SK-N-SH treated with all-trans-retinoic acid at 6 μM for 48 hours (cell line): ENCODE measurements around the gene TMEM63A.

ENCODE experiments used
- ATAC-seq: fragments of 200-7000 bp; cut with Tn5 transposase; 3 replicates; pipeline ENCODE4 v1.9.1; 2020; ENCODE audit warnings: mild to moderate bottlenecking, moderate library complexity
- ARNTL ChIP-seq: fragments of 450-650 bp; formaldehyde crosslinking; IDR thresholded peaks from 2 replicates; pipeline ENCODE4 v1.5.0; 2020; ENCODE audit warnings: low read depth, mild to moderate bottlenecking, moderate library complexity, borderline replicate concordance
- BACH2 ChIP-seq: fragments of 250-450 bp; sonication (Bioruptor Pico); IDR thresholded peaks from 2 replicates; pipeline ENCODE4 v1.9.0; 2021; ENCODE audit warnings: mild to moderate bottlenecking, borderline replicate concordance
- CSDC2 ChIP-seq: fragments of 250-450 bp; sonication (Bioruptor Pico); IDR thresholded peaks from 2 replicates; pipeline ENCODE4 v1.5.0; 2020; ENCODE audit warnings: mild to moderate bottlenecking, moderate library complexity
- CSRNP3 ChIP-seq: fragments of 250-450 bp; sonication (Bioruptor Pico); IDR thresholded peaks from 2 replicates; pipeline ENCODE4 v1.5.1; 2021; ENCODE audit warnings: mild to moderate bottlenecking, moderate library complexity
- GLIS3 ChIP-seq: fragments of 250-450 bp; sonication (Bioruptor Pico); IDR thresholded peaks from 2 replicates; pipeline ENCODE4 v1.5.0; 2020; ENCODE audit warnings: mild to moderate bottlenecking, moderate library complexity
- ISL1 ChIP-seq: fragments of 250-450 bp; sonication (Bioruptor Pico); IDR thresholded peaks from 2 replicates; pipeline ENCODE4 v2.1.2; 2022; ENCODE audit warnings: mild to moderate bottlenecking, moderate library complexity
- OSR1 ChIP-seq: fragments of 250-450 bp; sonication (Bioruptor Pico); IDR thresholded peaks from 2 replicates; pipeline ENCODE4 v1.8.0; 2022; ENCODE audit warnings: moderate library complexity, mild to moderate bottlenecking, inconsistent platforms
- PPARA ChIP-seq: fragments of 250-450 bp; sonication (Bioruptor Pico); IDR thresholded peaks from 2 replicates; pipeline ENCODE4 v1.5.0; 2020; ENCODE audit warnings: mild to moderate bottlenecking, borderline replicate concordance
- RARB ChIP-seq: fragments of 250-450 bp; sonication (Bioruptor Pico); IDR thresholded peaks from 2 replicates; pipeline ENCODE4 v1.8.0; 2021; ENCODE audit warnings: mild to moderate bottlenecking, moderate library complexity
- SNAI2 ChIP-seq: fragments of 250-450 bp; sonication (Bioruptor Pico); IDR thresholded peaks from 2 replicates; pipeline ENCODE4 v1.5.0; 2020; ENCODE audit warnings: mild to moderate bottlenecking, moderate library complexity
- TCF4 ChIP-seq: fragments of 250-450 bp; sonication (Bioruptor Pico); IDR thresholded peaks from 2 replicates; pipeline ENCODE4 v1.8.0; 2021; ENCODE audit warnings: mild to moderate bottlenecking, moderate library complexity, borderline replicate concordance
- TOX ChIP-seq: fragments of 250-450 bp; sonication (Bioruptor Pico); IDR thresholded peaks from 2 replicates; pipeline ENCODE4 v1.8.0; 2021; ENCODE audit warnings: mild to moderate bottlenecking, moderate library complexity, borderline replicate concordance
- ZC3H10 ChIP-seq: fragments of 250-450 bp; sonication (Bioruptor Pico); IDR thresholded peaks from 2 replicates; pipeline ENCODE4 v1.5.1; 2021; ENCODE audit warnings: mild to moderate bottlenecking, moderate library complexity
- ZFP3 ChIP-seq: fragments of 250-450 bp; sonication (Bioruptor Pico); IDR thresholded peaks from 2 replicates; pipeline ENCODE4 v1.5.0; 2020; ENCODE audit warnings: mild to moderate bottlenecking, moderate library complexity
- ZFP30 ChIP-seq: fragments of 450-650 bp; formaldehyde crosslinking; IDR thresholded peaks from 2 replicates; pipeline ENCODE4 v1.5.0; 2022; ENCODE audit warnings: mild to moderate bottlenecking, moderate library complexity
- ZNF565 ChIP-seq: fragments of 450-650 bp; formaldehyde crosslinking; conservative IDR thresholded peaks from 2 replicates; pipeline ENCODE4 v1.5.0; 2020; ENCODE audit warnings: low read depth, mild to moderate bottlenecking, moderate library complexity
- ZNF70 ChIP-seq: fragments of 450-650 bp; formaldehyde crosslinking; IDR thresholded peaks from 2 replicates; pipeline ENCODE4 v1.5.0; 2020; ENCODE audit warnings: mild to moderate bottlenecking, moderate library complexity
- ZNF8 ChIP-seq: fragments of 450-650 bp; formaldehyde crosslinking; IDR thresholded peaks from 2 replicates; pipeline ENCODE4 v1.5.0; 2020; ENCODE audit warnings: mild to moderate bottlenecking, moderate library complexity
- TF ChIP-seq, protein P1 (sequence below): fragments of 250-450 bp; sonication (Bioruptor Pico); IDR thresholded peaks from 2 replicates; pipeline ENCODE4 v1.8.0; 2020; ENCODE audit warnings: mild to moderate bottlenecking, moderate library complexity, borderline replicate concordance
- TF ChIP-seq, protein P2 (sequence below): fragments of 250-450 bp; sonication (Bioruptor Pico); IDR thresholded peaks from 2 replicates; pipeline ENCODE4 v1.5.0; 2020; ENCODE audit warnings: mild to moderate bottlenecking, moderate library complexity
- TF ChIP-seq, protein P3 (sequence below): fragments of 250-450 bp; sonication (Bioruptor Pico); IDR thresholded peaks from 2 replicates; pipeline ENCODE4 v1.8.0; 2021; ENCODE audit warnings: low read depth, mild to moderate bottlenecking, moderate library complexity, borderline replicate concordance

The TMEM63A gene

GRCh38 chr1:225923692-225924555 is 41.7 kb upstream of the TMEM63A start, which contains the start of gene PYCR2:
Gene PYCR2 (minus strand): TSS chr1:225924250. CDS start chr1:225924110, 140 bp downstream.
- ATAC-seq, result peak; percentile 97

DNA sequence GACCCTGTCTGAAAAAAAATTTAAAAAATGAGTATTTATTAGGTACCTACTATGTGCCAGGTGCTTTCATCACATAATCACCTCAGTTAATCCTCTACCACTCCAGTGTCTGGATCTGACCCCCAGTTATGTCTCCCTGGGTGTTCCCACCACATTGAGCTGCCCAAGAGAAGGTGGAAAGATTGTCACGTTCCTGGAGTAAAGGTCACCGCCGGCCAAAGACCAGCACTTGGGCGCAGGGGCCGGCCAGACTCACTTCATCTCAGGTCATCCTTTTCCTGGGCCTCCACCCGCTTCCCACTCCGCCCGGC is 41.2 kb upstream of the TMEM63A start:
- TF ChIP-seq ZNF565 (no peak), ZNF8 (no peak), SNAI2 (CRISPR knock-in tag) (no peak), CSDC2 (no peak), PPARA (CRISPR knock-in tag) (no peak), ISL1 (CRISPR knock-in tag) (no peak), BACH2 (CRISPR knock-in tag) (no peak), ZFP3 (CRISPR knock-in tag) (no peak), CSRNP3 (no peak), RARB (no peak), ARNTL (CRISPR knock-in tag) (no peak), OSR1 (CRISPR knock-in tag) (no peak), ZNF70 (CRISPR knock-in tag) (no peak), ZC3H10 (CRISPR knock-in tag) (no peak), TCF4 (no peak), GLIS3 (CRISPR knock-in tag) (no peak), TOX (no peak)
- TF ChIP-seq, protein P1, sequence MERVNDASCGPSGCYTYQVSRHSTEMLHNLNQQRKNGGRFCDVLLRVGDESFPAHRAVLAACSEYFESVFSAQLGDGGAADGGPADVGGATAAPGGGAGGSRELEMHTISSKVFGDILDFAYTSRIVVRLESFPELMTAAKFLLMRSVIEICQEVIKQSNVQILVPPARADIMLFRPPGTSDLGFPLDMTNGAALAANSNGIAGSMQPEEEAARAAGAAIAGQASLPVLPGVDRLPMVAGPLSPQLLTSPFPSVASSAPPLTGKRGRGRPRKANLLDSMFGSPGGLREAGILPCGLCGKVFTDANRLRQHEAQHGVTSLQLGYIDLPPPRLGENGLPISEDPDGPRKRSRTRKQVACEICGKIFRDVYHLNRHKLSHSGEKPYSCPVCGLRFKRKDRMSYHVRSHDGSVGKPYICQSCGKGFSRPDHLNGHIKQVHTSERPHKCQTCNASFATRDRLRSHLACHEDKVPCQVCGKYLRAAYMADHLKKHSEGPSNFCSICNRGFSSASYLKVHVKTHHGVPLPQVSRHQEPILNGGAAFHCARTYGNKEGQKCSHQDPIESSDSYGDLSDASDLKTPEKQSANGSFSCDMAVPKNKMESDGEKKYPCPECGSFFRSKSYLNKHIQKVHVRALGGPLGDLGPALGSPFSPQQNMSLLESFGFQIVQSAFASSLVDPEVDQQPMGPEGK (CRISPR knock-in tag), result no peak
- TF ChIP-seq, all 23 proteins: peak for 0
- no peak for ATAC-seq

More at GRCh38 chr1:225923692-225924555, 41.7 kb upstream of the TMEM63A start, which contains the start of gene PYCR2:
- TF ChIP-seq BACH2 (CRISPR knock-in tag), result no peak
- TF ChIP-seq TCF4, result no peak
- TF ChIP-seq, protein P1 (CRISPR knock-in tag), result no peak
- TF ChIP-seq, protein P2, sequence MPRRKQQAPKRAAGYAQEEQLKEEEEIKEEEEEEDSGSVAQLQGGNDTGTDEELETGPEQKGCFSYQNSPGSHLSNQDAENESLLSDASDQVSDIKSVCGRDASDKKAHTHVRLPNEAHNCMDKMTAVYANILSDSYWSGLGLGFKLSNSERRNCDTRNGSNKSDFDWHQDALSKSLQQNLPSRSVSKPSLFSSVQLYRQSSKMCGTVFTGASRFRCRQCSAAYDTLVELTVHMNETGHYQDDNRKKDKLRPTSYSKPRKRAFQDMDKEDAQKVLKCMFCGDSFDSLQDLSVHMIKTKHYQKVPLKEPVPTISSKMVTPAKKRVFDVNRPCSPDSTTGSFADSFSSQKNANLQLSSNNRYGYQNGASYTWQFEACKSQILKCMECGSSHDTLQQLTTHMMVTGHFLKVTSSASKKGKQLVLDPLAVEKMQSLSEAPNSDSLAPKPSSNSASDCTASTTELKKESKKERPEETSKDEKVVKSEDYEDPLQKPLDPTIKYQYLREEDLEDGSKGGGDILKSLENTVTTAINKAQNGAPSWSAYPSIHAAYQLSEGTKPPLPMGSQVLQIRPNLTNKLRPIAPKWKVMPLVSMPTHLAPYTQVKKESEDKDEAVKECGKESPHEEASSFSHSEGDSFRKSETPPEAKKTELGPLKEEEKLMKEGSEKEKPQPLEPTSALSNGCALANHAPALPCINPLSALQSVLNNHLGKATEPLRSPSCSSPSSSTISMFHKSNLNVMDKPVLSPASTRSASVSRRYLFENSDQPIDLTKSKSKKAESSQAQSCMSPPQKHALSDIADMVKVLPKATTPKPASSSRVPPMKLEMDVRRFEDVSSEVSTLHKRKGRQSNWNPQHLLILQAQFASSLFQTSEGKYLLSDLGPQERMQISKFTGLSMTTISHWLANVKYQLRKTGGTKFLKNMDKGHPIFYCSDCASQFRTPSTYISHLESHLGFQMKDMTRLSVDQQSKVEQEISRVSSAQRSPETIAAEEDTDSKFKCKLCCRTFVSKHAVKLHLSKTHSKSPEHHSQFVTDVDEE, result no peak
- TF ChIP-seq TOX, result no peak
- TF ChIP-seq, protein P3, sequence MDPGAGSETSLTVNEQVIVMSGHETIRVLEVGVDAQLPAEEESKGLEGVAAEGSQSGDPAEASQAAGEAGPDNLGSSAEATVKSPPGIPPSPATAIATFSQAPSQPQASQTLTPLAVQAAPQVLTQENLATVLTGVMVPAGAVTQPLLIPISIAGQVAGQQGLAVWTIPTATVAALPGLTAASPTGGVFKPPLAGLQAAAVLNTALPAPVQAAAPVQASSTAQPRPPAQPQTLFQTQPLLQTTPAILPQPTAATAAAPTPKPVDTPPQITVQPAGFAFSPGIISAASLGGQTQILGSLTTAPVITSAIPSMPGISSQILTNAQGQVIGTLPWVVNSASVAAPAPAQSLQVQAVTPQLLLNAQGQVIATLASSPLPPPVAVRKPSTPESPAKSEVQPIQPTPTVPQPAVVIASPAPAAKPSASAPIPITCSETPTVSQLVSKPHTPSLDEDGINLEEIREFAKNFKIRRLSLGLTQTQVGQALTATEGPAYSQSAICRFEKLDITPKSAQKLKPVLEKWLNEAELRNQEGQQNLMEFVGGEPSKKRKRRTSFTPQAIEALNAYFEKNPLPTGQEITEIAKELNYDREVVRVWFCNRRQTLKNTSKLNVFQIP (CRISPR knock-in tag), result no peak
- no peak for TF ChIP-seq ARNTL (CRISPR knock-in tag)
- TF ChIP-seq GLIS3 (CRISPR knock-in tag), result no peak
- no peak for TF ChIP-seq RARB
- TF ChIP-seq PPARA (CRISPR knock-in tag), result no peak
- TF ChIP-seq ZFP30 (CRISPR knock-in tag), result no peak
- TF ChIP-seq ZNF8, result no peak
- TF ChIP-seq, all 23 proteins: peak for 0
